Testis (tissue), 3 donors: ENCODE data around the gene RHEX. TPM values are rescaled to one million over a fixed set of nuclear protein-coding genes. Genes with fewer than 3 reads are reported as not detected.

Experiments
- DNase-seq: peaks from one replicate; pipeline ENCODE4 v3.0.0-alpha.2; 2019
- H3K27ac ChIP-seq, 2 donors: fragments of 200-600 bp; sonication (generic); one replicate each; pipeline ENCODE4 v1.5.1; 2019
- H3K27me3 ChIP-seq: fragments of 200-600 bp; sonication (generic); one replicate; pipeline ENCODE4 v1.5.1; 2019
- H3K36me3 ChIP-seq: fragments of 200-600 bp; sonication (generic); one replicate; pipeline ENCODE4 v1.5.1; 2017; ENCODE audit warnings: low read depth; ENCODE audit errors: missing control alignments
- H3K4me1 ChIP-seq: fragments of 200-600 bp; sonication (generic); one replicate; pipeline ENCODE4 v1.5.1; 2019
- H3K4me3 ChIP-seq, 2 donors: fragments of 200-600 bp; sonication (generic); one replicate each; pipeline ENCODE4 v1.5.1; 2017 to 2019
- H3K9me3 ChIP-seq: fragments of 200-600 bp; sonication (generic); one replicate; pipeline ENCODE4 v1.5.1; 2017
- CTCF ChIP-seq, 3 experiments: fragments of 450-650 bp in 2 of 3; fragments of 200-600 bp in 1 of 3; sonication (generic) in 1 of 3; IDR thresholded peaks; one replicate each; pipeline ENCODE4 v1.5.1; 2016 to 2019; ENCODE audit warnings: antibody characterized with exemption in 3 of 3, mild to moderate bottlenecking in 2 of 3, moderate library complexity in 1 of 3
- POLR2A ChIP-seq: fragments of 450-650 bp; IDR thresholded peaks from one replicate; pipeline ENCODE4 v1.6.1; 2017; ENCODE audit warnings: antibody characterized with exemption, mild to moderate bottlenecking, moderate library complexity
- WGBS, 2 donors: methylation state at CpG; one replicate each; pipeline ENCODE4 v1.1.5; 2018; 5-methylcytosine and 5-hydroxymethylcytosine counted together
- intact Hi-C: fragments of 100-400 bp; cut with DNase I; formaldehyde crosslinking; loops from one replicate; pipeline ENCODE4 v1.15.1; 2023; ENCODE audit warnings: low total_unique reads
- polyA plus RNA-seq: library from polyadenylated mRNA; stranded (reverse); fragments of 350-450 nt; fragmentation: Illumina TruSeq; extraction: RNeasy Lipid Tissue Mini Kit (QIAGEN cat#74804); gene quantifications from one replicate; pipeline ENCODE4 v1.2.3, GENCODE V29; 2014; ENCODE audit warnings: low read depth, low replicate concordance; ENCODE audit not compliant: insufficient read depth
- total RNA-seq, 2 donors: library from RNA; depleted of rRNA; stranded (reverse); fragments of >200 nt; gene quantifications; one replicate each; pipeline ENCODE4 v1.2.3, GENCODE V29; 2016

The RHEX gene
- total and polyA plus RNA-seq, 3 donors from 2014 or later = 2.4 to 3.0 (median 2.9) TPM

DNA sequence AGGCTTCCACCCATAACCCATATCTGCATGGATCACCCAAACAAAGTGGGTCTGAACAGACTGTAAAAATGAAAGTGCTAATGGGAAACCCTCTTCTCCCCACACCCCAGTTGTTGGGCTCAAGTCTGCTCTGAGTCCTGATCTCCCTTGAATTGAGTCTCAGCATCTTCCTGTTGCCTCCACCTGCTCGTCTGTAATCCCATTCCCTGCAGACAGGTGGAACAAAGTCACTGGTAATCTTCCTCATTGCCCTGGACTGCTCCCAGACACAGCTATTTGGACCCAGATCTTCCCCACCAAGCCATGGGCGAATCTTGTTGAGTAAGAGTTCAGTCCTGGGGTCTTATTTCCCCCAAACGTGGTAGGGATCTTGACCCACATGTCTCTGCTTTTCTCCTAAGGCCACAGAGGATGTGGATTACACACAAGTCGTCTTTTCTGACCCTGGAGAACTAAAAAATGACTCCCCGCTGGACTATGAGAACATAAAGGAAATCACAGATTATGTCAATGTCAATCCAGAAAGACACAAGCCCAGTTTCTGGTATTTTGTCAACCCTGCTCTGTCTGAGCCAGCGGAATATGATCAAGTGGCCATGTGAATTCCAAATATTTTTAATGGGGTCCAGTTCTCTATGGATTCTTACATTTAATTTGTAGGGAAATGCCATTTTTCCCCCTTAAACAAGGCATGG lies 48.5 kb downstream of the RHEX start:
- Histone ChIP-seq H3K36me3 (no peaks in the 10 kb centered on the region), H3K27ac (no peak overlapping the region), H3K27me3 (no peaks in the 10 kb centered on the region), H3K4me1 (no peaks in the 10 kb centered on the region), H3K4me3 (no peak overlapping the region), H3K9me3 (no peaks in the 10 kb centered on the region)
- no peak for TF ChIP-seq POLR2A
- TF ChIP-seq CTCF (IDR thresholded peaks at IDR 0.05) = no peak
- 90 to 95% methylated on average over 6 of the region's 6 CpGs for WGBS, 2 donors
- no peak for DNase-seq
- intact Hi-C loops = loop anchor here (10.0 kb wide), 1 partner anchor 117 kb away; no protein-coding TSS in a partner anchor

GRCh38 chr1:206102292-206102936 lies 49.4 kb downstream of the RHEX start:
- H3K27me3 ChIP-seq = no peaks in the 10 kb centered on the region
- no peak for TF ChIP-seq CTCF (IDR thresholded peaks at IDR 0.05)
- TF ChIP-seq POLR2A = no peak
- no peaks in the 10 kb centered on the region for H3K36me3 ChIP-seq
- H3K4me1 ChIP-seq = no peaks in the 10 kb centered on the region
- no peaks in the 10 kb centered on the region for H3K9me3 ChIP-seq
- no peak overlapping the region for H3K4me3 ChIP-seq
- H3K27ac ChIP-seq = no peak overlapping the region
- intact Hi-C loops = loop anchor here (10.0 kb wide), 1 partner anchor 118 kb away; no protein-coding TSS in a partner anchor
- no peak for DNase-seq

- H3K4me3 ChIP-seq = no peak overlapping the region
- intact Hi-C loops = loop anchor here (10.0 kb wide), 1 partner anchor 119 kb away; no protein-coding TSS in a partner anchor
- no peak for TF ChIP-seq POLR2A
- TF ChIP-seq CTCF (IDR thresholded peaks at IDR 0.05) = no peak
- no peaks in the 10 kb centered on the region for H3K4me1 ChIP-seq
- H3K27me3 ChIP-seq = no peaks in the 10 kb centered on the region
- H3K27ac ChIP-seq = no peak overlapping the region
- no peak for DNase-seq
- WGBS, 2 donors = 90 to 96% methylated on average over 10 of the region's 10 CpGs
- no peaks in the 10 kb centered on the region for H3K9me3 ChIP-seq
- H3K36me3 ChIP-seq = no peaks in the 10 kb centered on the region
These were observed 51.0 kb downstream of the RHEX start for GRCh38 chr1:206103979-206104378.

DNA sequence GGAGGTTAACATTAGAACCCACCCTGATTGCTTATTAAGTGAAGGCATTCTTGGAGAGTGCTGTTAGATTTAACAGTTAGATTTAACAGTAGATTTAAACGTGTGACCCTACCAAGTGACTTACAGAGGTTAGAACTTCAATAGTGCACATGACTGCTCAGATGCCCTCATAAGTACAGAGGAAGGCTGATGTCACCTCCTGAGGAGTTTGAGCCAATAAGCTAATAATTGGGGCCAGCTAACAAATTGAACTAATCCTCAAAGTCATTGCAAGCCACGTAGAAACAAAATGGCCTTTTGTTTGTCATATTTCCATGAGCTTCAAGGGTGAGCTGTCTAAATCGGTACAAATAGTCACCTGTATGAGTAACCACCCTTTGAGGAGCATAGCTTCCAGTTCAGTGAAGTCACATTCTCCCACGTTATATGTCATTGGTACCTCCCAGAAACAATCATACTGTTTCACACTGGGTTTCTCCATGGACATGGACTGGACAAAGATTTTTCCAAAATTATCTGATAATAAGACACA lies 52.6 kb downstream of the RHEX start:
- H3K4me3 ChIP-seq = no peak overlapping the region
- TF ChIP-seq CTCF (IDR thresholded peaks at IDR 0.05) (no peak), POLR2A (no peak)
- H3K27me3 ChIP-seq = no peaks in the 10 kb centered on the region
- no peaks in the 10 kb centered on the region for H3K9me3 ChIP-seq
- H3K36me3 ChIP-seq = no peaks in the 10 kb centered on the region
- WGBS, 2 donors = 65 to 74% methylated on average over 4 of the region's 4 CpGs
- DNase-seq = no peak
- intact Hi-C loops = loop anchor here (10.0 kb wide), 1 partner anchor 121 kb away; no protein-coding TSS in a partner anchor
- no peaks in the 10 kb centered on the region for H3K4me1 ChIP-seq
- H3K27ac ChIP-seq = no peak overlapping the region
